B cell (primary cell): ENCODE results near the gene CHST4. TPM values are rescaled to one million over a fixed set of nuclear protein-coding genes. Genes with fewer than 3 reads are reported as not detected.

Experiments used
- ATAC-seq: fragments of 200-7000 bp; cut with Tn5 transposase; one replicate; pipeline ENCODE4 v1.10.0; 2021; ENCODE audit warnings: low read depth, mild to moderate bottlenecking, moderate number of reproducible peaks, moderate library complexity
- CTCF ChIA-PET: fragments of 350-600 bp; sonication (Branson Sonifier 250); formaldehyde crosslinking; loops from one replicate; lab custom pipeline; 2021; ENCODE audit warnings: antibody characterized with exemption, inconsistent platforms; lab: Charles Lee
- POLR2A ChIA-PET: fragments of 350-600 bp; sonication (Branson Sonifier 250); formaldehyde crosslinking; loops from one replicate; lab custom pipeline; 2021; ENCODE audit warnings: antibody characterized with exemption; lab: Charles Lee
- DNase-seq: peaks from one replicate; pipeline ENCODE4 v3.0.0; 2013
- H2AFZ ChIP-seq: 2 replicates; pipeline ENCODE4 v1.6.1; 2012; ENCODE audit warnings: mild to moderate bottlenecking, low read depth, low read length; ENCODE audit not compliant: insufficient read depth, poor library complexity, severe bottlenecking
- H3K27ac ChIP-seq, 2 donors: 1 replicate in 1 of 2; 2 replicates in 1 of 2; pipeline ENCODE4 v1.5.1; 2012 to 2013; ENCODE audit warnings: low read length in 2 of 2, mild to moderate bottlenecking in 2 of 2, moderate library complexity in 1 of 2
- H3K27me3 ChIP-seq, 4 experiments: fragments of 200-600 bp in 1 of 4; sonication (generic) in 1 of 4; replicated peaks in 1 of 4; 1 replicate in 2 of 4; 2 replicates in 2 of 4; pipeline versions ENCODE4 v1.6.1 to v1.7.0; 2013 to 2016; ENCODE audit warnings: low read length in 3 of 4, mild to moderate bottlenecking in 2 of 4, mixed read lengths in 1 of 4, moderate library complexity in 1 of 4; ENCODE audit not compliant: insufficient read depth in 4 of 4, control insufficient read depth in 3 of 4; ENCODE audit errors: control extremely low read depth in 1 of 4
- H3K36me3 ChIP-seq, 2 experiments: replicated peaks in 1 of 2; 1 replicate in 1 of 2; 2 replicates in 1 of 2; pipeline versions ENCODE4 v1.6.1 to v1.7.1; 2013; ENCODE audit warnings: low read length in 1 of 2; ENCODE audit not compliant: insufficient read depth in 2 of 2, control insufficient read depth in 1 of 2; ENCODE audit errors: control extremely low read depth in 1 of 2, extremely low read depth in 1 of 2
- H3K4me1 ChIP-seq, 2 donors: fragments of 200-600 bp in 1 of 2; sonication (generic) in 1 of 2; 1 replicate in 1 of 2; 2 replicates in 1 of 2; pipeline versions ENCODE4 v1.5.1 to v1.6.1; 2013 to 2017; ENCODE audit warnings: low read length in 2 of 2; ENCODE audit not compliant: control insufficient read depth in 2 of 2, insufficient read depth in 2 of 2
- H3K4me2 ChIP-seq: replicated peaks from 2 replicates; pipeline ENCODE3; 2012; ENCODE audit warnings: mild to moderate bottlenecking, low read depth, low read length; ENCODE audit not compliant: poor library complexity, severe bottlenecking
- H3K4me3 ChIP-seq, 5 experiments: fragments of 200-600 bp in 1 of 5; sonication (generic) in 1 of 5; 1 replicate in 3 of 5; 2 replicates in 2 of 5; pipeline versions ENCODE4 v1.5.1 to v1.7.0; 2011 to 2016; ENCODE audit warnings: low read length in 4 of 5, mild to moderate bottlenecking in 4 of 5, low read depth in 2 of 5, control low read depth in 1 of 5, moderate library complexity in 1 of 5; ENCODE audit not compliant: insufficient read depth in 1 of 5; ENCODE audit errors: control extremely low read depth in 1 of 5, extremely low read depth in 1 of 5
- H3K79me2 ChIP-seq: fragments of 200-600 bp; sonication (generic); one replicate; pipeline ENCODE4 v1.6.0; 2016; ENCODE audit warnings: low read length; ENCODE audit not compliant: control insufficient read depth, insufficient read depth
- H3K9ac ChIP-seq: fragments of 200-600 bp; sonication (generic); 2 replicates; pipeline ENCODE4 v1.6.1; 2017; ENCODE audit warnings: mild to moderate bottlenecking, low read length, moderate library complexity
- H3K9me3 ChIP-seq, 3 donors: one replicate each; pipeline versions ENCODE4 v1.6.1 to v1.7.1; 2013; ENCODE audit warnings: low read length in 2 of 3; ENCODE audit not compliant: control insufficient read depth in 2 of 3, insufficient read depth in 1 of 3; ENCODE audit errors: control extremely low read depth in 1 of 3
- H4K20me1 ChIP-seq: 2 replicates; pipeline ENCODE4 v1.6.0; 2012; ENCODE audit warnings: mild to moderate bottlenecking, low read length; ENCODE audit not compliant: insufficient read depth, control insufficient read depth, poor library complexity, severe bottlenecking
- H3K27ac Mint-ChIP-seq: one replicate; pipeline ENCODE4 v1.8.0; 2021; ENCODE audit warnings: mixed read lengths
- H3K27me3 Mint-ChIP-seq: one replicate; pipeline ENCODE4 v1.8.0; 2021; ENCODE audit warnings: mixed read lengths
- H3K4me1 Mint-ChIP-seq: one replicate; pipeline ENCODE4 v1.8.0; 2021; ENCODE audit warnings: mixed read lengths
- H3K4me3 Mint-ChIP-seq: one replicate; pipeline ENCODE4 v1.8.0; 2021; ENCODE audit warnings: mixed read lengths
- H3K9me3 Mint-ChIP-seq: one replicate; pipeline ENCODE4 v1.8.0; 2022; ENCODE audit warnings: mixed read lengths; ENCODE audit not compliant: insufficient read depth
- CTCF ChIP-seq: fragments of 200-600 bp; IDR thresholded peaks from one replicate; pipeline ENCODE4 v1.8.0; 2022; ENCODE audit warnings: antibody characterized with exemption, mild to moderate bottlenecking
- EZH2 ChIP-seq: IDR thresholded peaks from 2 replicates; pipeline ENCODE4 v1.6.1; 2012; ENCODE audit warnings: borderline replicate concordance, low read depth, mild to moderate bottlenecking, moderate library complexity, low read length; ENCODE audit not compliant: insufficient read depth, poor library complexity, severe bottlenecking
- WGBS: methylation state at CpG from one replicate; pipeline ENCODE4 v1.1.5; 2013; ENCODE audit warnings: missing lambda C conversion rate; ENCODE audit not compliant: insufficient coverage; 5-methylcytosine and 5-hydroxymethylcytosine counted together
- intact Hi-C: fragments of 100-400 bp; cut with micrococcal nuclease; formaldehyde crosslinking; loops from one replicate; pipeline ENCODE4 v1.10.0; 2022
- polyA plus RNA-seq: library from polyadenylated mRNA; depleted of rRNA; stranded (reverse); fragments of >200 nt; gene quantifications from 2 replicates; pipeline ENCODE4 v1.2.3, GENCODE V29; 2012
- total RNA-seq, 2 donors: library from RNA; stranded (reverse); fragments of 120-200 nt in 1 of 2; gene quantifications; 1 replicate in 1 of 2; 2 replicates in 1 of 2; pipeline versions ENCODE4 v1.2.3 to v1.2.4, GENCODE V29; 2013 to 2022

Gene CHST4
- total and polyA plus RNA-seq, 2 donors (not counting 1 experiment from before 2014, with no cell fraction given): not detected

DNA sequence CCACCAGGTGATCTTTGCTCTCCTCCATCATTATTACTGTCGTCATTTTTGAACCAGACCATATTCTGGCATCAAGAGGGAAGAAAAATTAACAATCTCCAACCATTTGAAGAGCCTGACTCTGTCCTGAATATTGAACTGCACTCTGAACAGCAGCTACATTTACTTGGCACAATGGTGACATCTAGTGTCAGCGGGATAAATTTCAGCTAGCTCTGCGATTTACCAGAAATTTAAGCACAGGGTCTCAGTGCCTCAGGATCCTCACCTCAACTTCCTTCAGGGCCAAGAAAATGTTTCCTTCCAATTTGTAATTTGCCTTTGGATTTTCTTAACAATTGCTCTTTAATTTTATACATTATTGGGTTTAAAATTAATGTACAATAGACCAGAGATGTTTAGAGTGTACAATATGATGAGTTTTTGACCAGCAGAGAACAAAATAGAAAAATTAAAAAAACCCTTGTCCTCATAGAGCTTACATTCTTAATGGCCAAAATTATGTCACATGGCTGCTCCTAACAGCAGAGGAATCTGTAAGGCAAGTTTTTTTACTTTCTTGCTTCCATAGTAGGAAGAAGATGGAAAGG, 26.4 kb upstream of the CHST4 start:
- no peaks in the 10 kb centered on the region for H3K9me3 Mint-ChIP-seq
- Histone ChIP-seq H3K4me1 (no peaks in the 10 kb centered on the region), H3K4me2 (no peak overlapping the region), H3K36me3 (no peaks in the 10 kb centered on the region), H2AFZ (no peak overlapping the region), H3K27me3 (peaks cover 0 to 5% (median 1%) of the 10 kb centered on the region in 4 experiments), H4K20me1 (no peaks in the 10 kb centered on the region), H3K27ac (no peak overlapping the region), H3K9ac (no peak overlapping the region), H3K9me3 (peaks cover 0 to 2% (median 0%) of the 10 kb centered on the region in 3 donors), H3K79me2 (no peaks in the 10 kb centered on the region), H3K4me3 (no peak overlapping the region)
- TF ChIP-seq EZH2: no peak
- TF ChIP-seq CTCF: peak; percentile 91
- WGBS: 0% methylated on average over 3 of the region's 3 CpGs
- ChIA-PET CTCF (interaction anchor here (0.7 to 8.8 kb wide), 34 partner anchors 10 to 729 kb away, joined by 3 to 258 read pairs (median 6); partner anchors contain the start of genes CHST4, ZNF19 and ZNF23), POLR2A (interaction anchor here (0.7 kb wide), 1 partner anchor 16 kb away, joined by 3 read pairs; no protein-coding TSS in a partner anchor)
- peaks cover 16% of the 10 kb centered on the region for H3K27me3 Mint-ChIP-seq
- no peak overlapping the region for H3K27ac Mint-ChIP-seq
- peak; percentile 69 for ATAC-seq
- DNase-seq: peak; percentile 80
- no peaks in the 10 kb centered on the region for H3K4me1 Mint-ChIP-seq
- intact Hi-C loops: loop anchor here (1.0 to 5.0 kb wide), 4 partner anchors 38 to 247 kb away; partner anchors contain the start of gene ZNF23
- H3K4me3 Mint-ChIP-seq: no peak overlapping the region

GRCh38 chr16:71500964-71501363, 25.3 kb upstream of the CHST4 start:
- peaks cover 0 to 2% (median 0%) of the 10 kb centered on the region in 3 donors for H3K9me3 ChIP-seq
- no peaks in the 10 kb centered on the region for H4K20me1 ChIP-seq
- ChIA-PET POLR2A (no interaction called here), CTCF (interaction anchor here (0.5 to 8.8 kb wide), 14 partner anchors 10 to 113 kb away, joined by 3 to 258 read pairs (median 6); partner anchors contain the start of genes CHST4, ZNF19 and ZNF23)
- Mint-ChIP-seq H3K9me3 (no peaks in the 10 kb centered on the region), H3K27me3 (peaks cover 16% of the 10 kb centered on the region), H3K27ac (no peak overlapping the region), H3K4me3 (no peak overlapping the region), H3K4me1 (no peaks in the 10 kb centered on the region)
- ATAC-seq: no peak
- TF ChIP-seq EZH2: no peak
- no peak for TF ChIP-seq CTCF
- H2AFZ ChIP-seq: no peak overlapping the region
- no peak for DNase-seq
- WGBS: no CpG with 5 or more reads among the region's 2 CpGs
- no peaks in the 10 kb centered on the region for H3K36me3 ChIP-seq
- H3K27me3 ChIP-seq: peaks cover 0 to 5% (median 1%) of the 10 kb centered on the region in 4 experiments
- H3K79me2 ChIP-seq: no peaks in the 10 kb centered on the region
- H3K27ac ChIP-seq: no peak overlapping the region
- no peak overlapping the region for H3K9ac ChIP-seq
- H3K4me1 ChIP-seq: no peaks in the 10 kb centered on the region
- intact Hi-C loops: loop anchor here (1.0 kb wide), 1 partner anchor 110 kb away; no protein-coding TSS in a partner anchor
- H3K4me3 ChIP-seq: no peak overlapping the region
- no peak overlapping the region for H3K4me2 ChIP-seq
